MM.1S (cell line): ENCODE data around the gene ENOX1.

Experiments used
- DNase-seq: peaks from one replicate; pipeline ENCODE4 v3.0.0-alpha.2; 2015
- H2AFZ ChIP-seq: fragments of 300-600 bp; sonication (generic); 2 replicates; pipeline ENCODE4 v1.6.0; 2016; ENCODE audit warnings: antibody characterized with exemption, low read length
- H3F3A ChIP-seq: fragments of 300-600 bp; sonication (generic); 2 replicates; pipeline ENCODE4 v1.6.1; 2016; ENCODE audit warnings: mild to moderate bottlenecking, antibody characterized with exemption, low read length, moderate library complexity, mixed read lengths; ENCODE audit not compliant: insufficient read depth
- H3K27ac ChIP-seq: fragments of 300-600 bp; sonication (generic); 2 replicates; pipeline ENCODE4 v1.5.1; 2016; ENCODE audit warnings: mild to moderate bottlenecking, low read length
- H3K27me3 ChIP-seq: fragments of 300-600 bp; sonication (generic); replicated peaks from 2 replicates; pipeline ENCODE4 v1.6.0; 2016; ENCODE audit warnings: low read length; ENCODE audit not compliant: insufficient read depth
- H3K36me3 ChIP-seq: fragments of 300-600 bp; sonication (generic); replicated peaks from 2 replicates; pipeline ENCODE4 v1.6.1; 2016; ENCODE audit warnings: mild to moderate bottlenecking, low read length, mixed read lengths; ENCODE audit not compliant: insufficient read depth
- H3K4me1 ChIP-seq: fragments of 300-600 bp; sonication (generic); 2 replicates; pipeline ENCODE4 v1.6.1; 2016; ENCODE audit warnings: low read length, mixed read lengths
- H3K4me2 ChIP-seq: fragments of 300-600 bp; sonication (generic); 2 replicates; pipeline ENCODE4 v1.6.0; 2016; ENCODE audit warnings: low read depth, low read length
- H3K4me3 ChIP-seq: fragments of 300-600 bp; sonication (generic); 2 replicates; pipeline ENCODE4 v1.5.1; 2016; ENCODE audit warnings: low read length, mixed read lengths
- H3K79me2 ChIP-seq: fragments of 300-600 bp; sonication (generic); 2 replicates; pipeline ENCODE4 v1.6.1; 2016; ENCODE audit warnings: mixed run types, low read length, mixed read lengths
- H3K9ac ChIP-seq: fragments of 300-600 bp; sonication (generic); 2 replicates; pipeline ENCODE4 v1.6.1; 2016; ENCODE audit warnings: low read length, mixed read lengths
- H3K9me2 ChIP-seq: fragments of 300-600 bp; sonication (generic); replicated peaks from 2 replicates; pipeline ENCODE4 v1.6.1; 2016; ENCODE audit warnings: mild to moderate bottlenecking, low read length, mixed read lengths; ENCODE audit not compliant: insufficient read depth
- H3K9me3 ChIP-seq: fragments of 300-600 bp; sonication (generic); replicated peaks from 2 replicates; pipeline ENCODE4 v1.6.1; 2016; ENCODE audit warnings: mild to moderate bottlenecking, low read length, mixed read lengths; ENCODE audit not compliant: insufficient read depth
- H4K20me1 ChIP-seq: fragments of 300-600 bp; sonication (generic); 2 replicates; pipeline ENCODE4 v1.6.1; 2016; ENCODE audit warnings: mild to moderate bottlenecking, low read length, moderate library complexity, mixed read lengths; ENCODE audit not compliant: insufficient read depth
- EZH2 ChIP-seq: fragments of 300-600 bp; sonication (generic); optimal IDR thresholded peaks from 2 replicates; pipeline ENCODE3; 2017; ENCODE audit warnings: low read depth, mild to moderate bottlenecking, antibody characterized with exemption, low read length, mixed read lengths
- EZH2phosphoT487 ChIP-seq: fragments of 300-600 bp; sonication (generic); IDR thresholded peaks from 2 replicates; pipeline ENCODE4 v1.6.1; 2018; ENCODE audit warnings: antibody characterized with exemption, low read length
- TF ChIP-seq, protein P1 (sequence below): fragments of 300-600 bp; sonication (generic); IDR thresholded peaks from 2 replicates; pipeline ENCODE4 v1.5.1; 2016; ENCODE audit warnings: antibody characterized with exemption, low read length, mixed read lengths

Gene ENOX1

DNA sequence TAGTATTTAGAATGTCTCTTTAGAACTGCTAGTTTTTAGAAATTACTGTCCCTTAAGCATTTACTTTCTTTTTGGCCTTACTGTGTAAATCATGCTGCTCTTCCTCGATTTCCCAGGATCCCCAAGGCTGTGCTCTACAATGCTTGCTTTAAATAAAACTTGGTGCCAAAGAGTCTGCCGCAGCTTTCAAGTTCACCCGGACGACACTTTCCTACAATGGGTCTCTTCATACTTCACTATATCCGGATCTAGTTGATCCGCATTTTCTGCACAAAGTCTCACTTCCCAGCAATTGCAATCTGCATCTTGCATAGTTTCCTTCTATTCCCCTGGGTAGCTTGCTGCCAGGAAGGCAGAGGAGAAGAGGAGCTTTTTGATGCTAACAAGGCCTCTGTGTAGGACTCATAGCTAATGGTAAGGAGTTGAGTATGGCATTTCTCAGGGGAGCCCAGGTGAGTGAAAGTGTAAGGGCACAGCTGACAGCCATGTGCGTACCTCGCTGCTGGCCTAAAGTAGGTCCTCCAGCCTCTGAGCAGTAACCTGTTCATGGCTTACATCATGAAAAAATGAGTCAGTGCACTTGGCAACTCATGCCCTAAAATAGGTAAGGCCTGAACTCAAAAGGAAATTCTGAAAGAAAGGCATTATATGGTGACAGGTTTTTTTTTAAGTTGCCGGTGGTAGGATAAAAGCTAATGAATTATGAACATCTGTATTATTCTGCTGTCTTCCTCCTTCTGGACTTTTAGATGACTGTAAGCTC, 101.6 kb downstream of the ENOX1 start:
- no peaks in the 10 kb centered on the region for H3K9me2 ChIP-seq
- no peaks in the 10 kb centered on the region for H4K20me1 ChIP-seq
- H3K4me2 ChIP-seq, result no peak overlapping the region
- H3K79me2 ChIP-seq, result no peaks in the 10 kb centered on the region
- no peaks in the 10 kb centered on the region for H3K36me3 ChIP-seq
- no peak overlapping the region for H3K9ac ChIP-seq
- H3K4me1 ChIP-seq, result no peaks in the 10 kb centered on the region
- no peak overlapping the region for H3K4me3 ChIP-seq
- no peak for DNase-seq
- TF ChIP-seq, protein P1, sequence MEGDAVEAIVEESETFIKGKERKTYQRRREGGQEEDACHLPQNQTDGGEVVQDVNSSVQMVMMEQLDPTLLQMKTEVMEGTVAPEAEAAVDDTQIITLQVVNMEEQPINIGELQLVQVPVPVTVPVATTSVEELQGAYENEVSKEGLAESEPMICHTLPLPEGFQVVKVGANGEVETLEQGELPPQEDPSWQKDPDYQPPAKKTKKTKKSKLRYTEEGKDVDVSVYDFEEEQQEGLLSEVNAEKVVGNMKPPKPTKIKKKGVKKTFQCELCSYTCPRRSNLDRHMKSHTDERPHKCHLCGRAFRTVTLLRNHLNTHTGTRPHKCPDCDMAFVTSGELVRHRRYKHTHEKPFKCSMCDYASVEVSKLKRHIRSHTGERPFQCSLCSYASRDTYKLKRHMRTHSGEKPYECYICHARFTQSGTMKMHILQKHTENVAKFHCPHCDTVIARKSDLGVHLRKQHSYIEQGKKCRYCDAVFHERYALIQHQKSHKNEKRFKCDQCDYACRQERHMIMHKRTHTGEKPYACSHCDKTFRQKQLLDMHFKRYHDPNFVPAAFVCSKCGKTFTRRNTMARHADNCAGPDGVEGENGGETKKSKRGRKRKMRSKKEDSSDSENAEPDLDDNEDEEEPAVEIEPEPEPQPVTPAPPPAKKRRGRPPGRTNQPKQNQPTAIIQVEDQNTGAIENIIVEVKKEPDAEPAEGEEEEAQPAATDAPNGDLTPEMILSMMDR, result no peak
- TF ChIP-seq EZH2, result no peak
- no peak for TF ChIP-seq EZH2phosphoT487
- H3K9me3 ChIP-seq, result no peaks in the 10 kb centered on the region
- no peak overlapping the region for H2AFZ ChIP-seq
- no peaks in the 10 kb centered on the region for H3K27me3 ChIP-seq
- H3K27ac ChIP-seq, result no peak overlapping the region
- H3F3A ChIP-seq, result no peaks in the 10 kb centered on the region

DNA sequence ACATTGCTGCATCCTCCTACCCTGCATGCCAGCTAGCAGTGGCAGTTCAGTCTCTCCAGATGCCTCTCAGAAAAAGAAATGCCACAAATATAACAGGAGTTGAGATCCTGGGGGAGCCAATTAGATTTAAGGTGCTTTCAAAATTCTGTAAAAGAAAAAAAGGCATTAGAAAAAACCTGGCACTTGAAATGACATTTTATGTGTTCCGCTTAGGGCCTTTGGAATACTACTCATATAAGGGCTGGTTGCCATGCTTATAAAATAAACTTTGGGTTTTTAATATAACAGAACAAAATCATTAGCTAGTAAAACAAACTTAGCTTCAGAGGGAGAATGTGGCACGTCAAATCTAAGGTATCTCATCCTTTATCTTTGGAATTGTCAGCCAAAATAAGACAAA, 104.1 kb downstream of the ENOX1 start:
- Histone ChIP-seq H3K27me3 (no peaks in the 10 kb centered on the region), H2AFZ (no peak overlapping the region), H3K9me3 (no peaks in the 10 kb centered on the region), H3K79me2 (no peaks in the 10 kb centered on the region), H3K4me1 (no peaks in the 10 kb centered on the region), H3K27ac (no peak overlapping the region), H3K4me2 (no peak overlapping the region), H3K9ac (no peak overlapping the region), H4K20me1 (no peaks in the 10 kb centered on the region), H3K36me3 (no peaks in the 10 kb centered on the region), H3F3A (no peaks in the 10 kb centered on the region), H3K4me3 (no peak overlapping the region), H3K9me2 (no peaks in the 10 kb centered on the region)
- no peak for DNase-seq
- no peak for TF ChIP-seq EZH2phosphoT487
- TF ChIP-seq, protein P1, result no peak
- TF ChIP-seq EZH2, result no peak

DNA sequence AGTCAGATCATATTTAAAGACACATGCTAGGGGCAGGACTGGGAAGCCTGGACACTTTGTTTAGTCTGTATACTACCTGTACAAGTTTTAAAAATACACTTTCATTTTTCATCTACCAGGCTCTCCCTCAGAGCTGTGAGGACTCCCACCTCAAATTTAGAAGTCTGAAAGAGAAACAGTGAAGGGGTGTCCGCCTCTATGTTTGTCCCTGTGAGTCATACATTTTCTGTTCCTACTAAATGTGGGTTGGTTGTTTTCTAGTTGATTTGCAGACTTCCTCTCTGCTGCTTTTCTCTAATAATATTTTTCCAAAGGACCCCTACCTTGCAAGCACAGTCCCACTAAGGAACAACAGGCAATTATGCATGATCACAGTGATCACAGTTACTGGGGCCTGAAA, 110.5 kb downstream of the ENOX1 start:
- Histone ChIP-seq H3K4me2 (peak overlapping the region; percentile 37; the same call in 1 of the 2 replicates), H3K9ac (no peak overlapping the region), H4K20me1 (no peaks in the 10 kb centered on the region), H3K36me3 (no peaks in the 10 kb centered on the region), H3K27me3 (no peaks in the 10 kb centered on the region), H3K27ac (peak overlapping the region; percentile 13; the same call in 1 of the 2 replicates), H2AFZ (0 out of 2 replicates have a peak overlapping the region, but pooled peaks have one; percentile 16), H3K4me1 (peaks cover 11% of the 10 kb centered on the region), H3K9me3 (no peaks in the 10 kb centered on the region), H3F3A (no peaks in the 10 kb centered on the region), H3K9me2 (no peaks in the 10 kb centered on the region), H3K4me3 (no peak overlapping the region), H3K79me2 (no peaks in the 10 kb centered on the region)
- peak; percentile 43 for DNase-seq
- TF ChIP-seq EZH2 (no peak), EZH2phosphoT487 (no peak)
- TF ChIP-seq, protein P1, result no peak
